Liver (tissue), 9 donors: ENCODE measurements around the gene TSHB. TPM values are rescaled to one million over a fixed set of nuclear protein-coding genes. Genes with fewer than 3 reads are reported as not detected.
A peak's percentile ranks its signal among the peaks of the same experiment; 100 is the strongest.

Source experiments
- DNase-seq: peaks from one replicate; pipeline ENCODE4 v3.0.0-alpha.2; 2017; ENCODE audit warnings: low spot score
- H3K27ac ChIP-seq, 2 donors: one replicate each; pipeline ENCODE4 v1.7.0; 2013; ENCODE audit warnings: inconsistent platforms in 2 of 2, low read length in 2 of 2, control low read depth in 1 of 2, low read depth in 1 of 2, mild to moderate bottlenecking in 1 of 2
- H3K27me3 ChIP-seq, 4 donors: one replicate each; pipeline versions ENCODE4 v1.6.1 to v1.7.0; 2013; ENCODE audit warnings: low read length in 3 of 4, inconsistent platforms in 1 of 4, mild to moderate bottlenecking in 1 of 4, moderate library complexity in 1 of 4; ENCODE audit not compliant: control insufficient read depth in 4 of 4, insufficient read depth in 4 of 4
- H3K36me3 ChIP-seq, 4 donors: one replicate each; pipeline versions ENCODE4 v1.6.1 to v1.7.0; 2013; ENCODE audit warnings: low read length in 3 of 4, mild to moderate bottlenecking in 3 of 4, low read depth in 1 of 4, moderate library complexity in 1 of 4; ENCODE audit not compliant: control insufficient read depth in 4 of 4, insufficient read depth in 3 of 4
- H3K4me1 ChIP-seq, 4 donors: one replicate each; pipeline versions ENCODE4 v1.6.1 to v1.7.0; 2013; ENCODE audit warnings: low read length in 3 of 4, mild to moderate bottlenecking in 3 of 4, moderate library complexity in 1 of 4; ENCODE audit not compliant: control insufficient read depth in 4 of 4, insufficient read depth in 4 of 4
- H3K4me3 ChIP-seq, 3 donors: one replicate each; pipeline versions ENCODE4 v1.6.1 to v1.7.0; 2013; ENCODE audit warnings: low read length in 3 of 3, control low read depth in 1 of 3, low read depth in 1 of 3, mild to moderate bottlenecking in 1 of 3
- H3K9ac ChIP-seq, 2 donors: one replicate each; pipeline ENCODE4 v1.7.0; 2013; ENCODE audit warnings: low read length in 2 of 2, mild to moderate bottlenecking in 2 of 2, moderate library complexity in 2 of 2, control low read depth in 1 of 2, low read depth in 1 of 2
- H3K9me3 ChIP-seq, 4 donors: one replicate each; pipeline versions ENCODE4 v1.6.1 to v1.7.0; 2013; ENCODE audit warnings: low read length in 3 of 4; ENCODE audit not compliant: control insufficient read depth in 4 of 4
- ATF3 ChIP-seq: IDR thresholded peaks from 2 replicates; pipeline ENCODE4 v1.6.1; 2016; ENCODE audit warnings: antibody characterized with exemption
- CTCF ChIP-seq: fragments of 150-350 bp; IDR thresholded peaks from 2 replicates; pipeline ENCODE4 v1.5.1; 2017; ENCODE audit warnings: improper control_type of control experiment, low read depth, low read length; ENCODE audit not compliant: missing input control
- EGR1 ChIP-seq, 2 donors: IDR thresholded peaks; 2 replicates each; pipeline ENCODE4 v1.6.1; 2016 to 2018; ENCODE audit warnings: antibody characterized with exemption in 2 of 2, low read depth in 2 of 2
- FOXA1 ChIP-seq: IDR thresholded peaks from 2 replicates; pipeline ENCODE4 v1.6.1; 2016; ENCODE audit warnings: antibody characterized with exemption
- FOXA2 ChIP-seq: IDR thresholded peaks from 2 replicates; pipeline ENCODE4 v1.6.1; 2016; ENCODE audit warnings: antibody characterized with exemption
- GABPA ChIP-seq, 2 donors: IDR thresholded peaks in 1 of 2; conservative IDR thresholded peaks in 1 of 2; 2 replicates each; pipeline ENCODE4 v1.6.1; 2016; ENCODE audit warnings: antibody characterized with exemption in 2 of 2, mild to moderate bottlenecking in 1 of 2, moderate library complexity in 1 of 2
- HNF4A ChIP-seq, 2 donors: conservative IDR thresholded peaks; 2 replicates each; pipeline ENCODE4 v1.6.1; 2016; ENCODE audit warnings: antibody characterized with exemption in 2 of 2, mild to moderate bottlenecking in 2 of 2
- JUND ChIP-seq, 2 donors: IDR thresholded peaks; 2 replicates each; pipeline ENCODE4 v1.6.1; 2016; ENCODE audit warnings: antibody characterized with exemption in 2 of 2
- MAX ChIP-seq: IDR thresholded peaks from 2 replicates; pipeline ENCODE4 v1.6.1; 2016; ENCODE audit warnings: antibody characterized with exemption
- NR2F2 ChIP-seq: IDR thresholded peaks from 2 replicates; pipeline ENCODE4 v1.6.1; 2016; ENCODE audit warnings: antibody characterized with exemption
- RAD21 ChIP-seq, 2 donors: IDR thresholded peaks; 2 replicates each; pipeline ENCODE4 v1.6.1; 2016; ENCODE audit warnings: antibody characterized with exemption in 2 of 2, mild to moderate bottlenecking in 2 of 2
- REST ChIP-seq: IDR thresholded peaks from 2 replicates; pipeline ENCODE4 v1.6.1; 2016; ENCODE audit warnings: antibody characterized with exemption, mild to moderate bottlenecking
- ZBTB33 ChIP-seq: IDR thresholded peaks from 2 replicates; pipeline ENCODE4 v1.6.1; 2016; ENCODE audit warnings: antibody characterized with exemption
- WGBS: extraction: QIAGEN DNeasy Blood & Tissue Kit; methylation state at CpG from one replicate; pipeline ENCODE4 v1.1.7; 2013; 5-methylcytosine and 5-hydroxymethylcytosine counted together
- polyA plus RNA-seq, 2 donors: library from polyadenylated mRNA; stranded (reverse) in 1 of 2; unstranded in 1 of 2; fragments of 200-250 nt in 1 of 2; fragments of >200 nt in 1 of 2; fragmentation: Nextera tagmentation in 1 of 2; extraction: Ambion mirVana in 1 of 2; gene quantifications; one replicate each; pipeline versions ENCODE4 v1.2.1 to v1.2.3, GENCODE V29; 2013 to 2015
- total RNA-seq, 2 donors: library from RNA; depleted of rRNA; stranded (reverse); fragments of >200 nt; gene quantifications; one replicate each; pipeline ENCODE4 v1.2.3, GENCODE V29; 2014
- donor health status: healthy.
- donor health status: healthy.
- donor health status: healthy.
- donor health status: healthy.
- donor health status: healthy.

The TSHB gene
- total and polyA plus RNA-seq, 4 donors = not detected

GRCh38 chr1:115060501-115060900 is 30.9 kb downstream of the TSHB start:
- Histone ChIP-seq H3K27ac (no peak overlapping the region), H3K9me3 (no peaks in the 10 kb centered on the region), H3K4me1 (no peaks in the 10 kb centered on the region), H3K9ac (no peak overlapping the region), H3K4me3 (no peak overlapping the region), H3K36me3 (no peaks in the 10 kb centered on the region), H3K27me3 (peaks cover 0 to 8% (median 0%) of the 10 kb centered on the region in 4 donors)
- DNase-seq = no peak
- 83% methylated on average over 4 of the region's 4 CpGs for WGBS
- TF ChIP-seq RAD21 (IDR thresholded peaks at IDR 0.05) = no peak
- TF ChIP-seq ZBTB33 = no peak
- no peak for TF ChIP-seq ATF3
- TF ChIP-seq MAX = no peak
- no peak for TF ChIP-seq FOXA1
- TF ChIP-seq REST = no peak
- TF ChIP-seq CTCF = no peak
- no peak for TF ChIP-seq FOXA2
- TF ChIP-seq NR2F2 = no peak
- TF ChIP-seq HNF4A (conservative IDR thresholded peaks at IDR 0.05) = no peak
- TF ChIP-seq GABPA (IDR thresholded peaks at IDR 0.05 in 1 of 2, conservative IDR thresholded peaks at IDR 0.05 in 1 of 2) = no peak

- no peak overlapping the region for H3K27ac ChIP-seq
- H3K27me3 ChIP-seq = no peaks in the 10 kb centered on the region
- no peak overlapping the region for H3K4me3 ChIP-seq
- 65% methylated on average over 7 of the region's 7 CpGs for WGBS
- peaks cover 0 to 3% (median 0%) of the 10 kb centered on the region in 4 donors for H3K9me3 ChIP-seq
- no peaks in the 10 kb centered on the region for H3K36me3 ChIP-seq
- TF ChIP-seq EGR1 (IDR thresholded peaks at IDR 0.05; ENCODE audit: low read depth in 2 of 2) (no peak), JUND (IDR thresholded peaks at IDR 0.05) (peak in 1 of 2 donors; percentile 10)
- no peak overlapping the region for H3K9ac ChIP-seq
- no peak for DNase-seq
- no peaks in the 10 kb centered on the region for H3K4me1 ChIP-seq
Measured at GRCh38 chr1:115062542-115063004, 32.9 kb downstream of the TSHB start.
